NOMO-1 treated with DMSO at 0.1 percent for 48 hours (cell line): ENCODE results near the gene EDC4.
"Not testable (repeated sequence)": the region's sequence is repeated elsewhere in the genome, so short reads cannot be mapped to it uniquely, and the experiment has no call there.

Experiments
- DNase-seq: peaks from one replicate; lab custom pipeline; 2025; ENCODE audit not compliant: unreplicated experiment; lab: John Stamatoyannopoulos, UW

Gene EDC4, protein sequence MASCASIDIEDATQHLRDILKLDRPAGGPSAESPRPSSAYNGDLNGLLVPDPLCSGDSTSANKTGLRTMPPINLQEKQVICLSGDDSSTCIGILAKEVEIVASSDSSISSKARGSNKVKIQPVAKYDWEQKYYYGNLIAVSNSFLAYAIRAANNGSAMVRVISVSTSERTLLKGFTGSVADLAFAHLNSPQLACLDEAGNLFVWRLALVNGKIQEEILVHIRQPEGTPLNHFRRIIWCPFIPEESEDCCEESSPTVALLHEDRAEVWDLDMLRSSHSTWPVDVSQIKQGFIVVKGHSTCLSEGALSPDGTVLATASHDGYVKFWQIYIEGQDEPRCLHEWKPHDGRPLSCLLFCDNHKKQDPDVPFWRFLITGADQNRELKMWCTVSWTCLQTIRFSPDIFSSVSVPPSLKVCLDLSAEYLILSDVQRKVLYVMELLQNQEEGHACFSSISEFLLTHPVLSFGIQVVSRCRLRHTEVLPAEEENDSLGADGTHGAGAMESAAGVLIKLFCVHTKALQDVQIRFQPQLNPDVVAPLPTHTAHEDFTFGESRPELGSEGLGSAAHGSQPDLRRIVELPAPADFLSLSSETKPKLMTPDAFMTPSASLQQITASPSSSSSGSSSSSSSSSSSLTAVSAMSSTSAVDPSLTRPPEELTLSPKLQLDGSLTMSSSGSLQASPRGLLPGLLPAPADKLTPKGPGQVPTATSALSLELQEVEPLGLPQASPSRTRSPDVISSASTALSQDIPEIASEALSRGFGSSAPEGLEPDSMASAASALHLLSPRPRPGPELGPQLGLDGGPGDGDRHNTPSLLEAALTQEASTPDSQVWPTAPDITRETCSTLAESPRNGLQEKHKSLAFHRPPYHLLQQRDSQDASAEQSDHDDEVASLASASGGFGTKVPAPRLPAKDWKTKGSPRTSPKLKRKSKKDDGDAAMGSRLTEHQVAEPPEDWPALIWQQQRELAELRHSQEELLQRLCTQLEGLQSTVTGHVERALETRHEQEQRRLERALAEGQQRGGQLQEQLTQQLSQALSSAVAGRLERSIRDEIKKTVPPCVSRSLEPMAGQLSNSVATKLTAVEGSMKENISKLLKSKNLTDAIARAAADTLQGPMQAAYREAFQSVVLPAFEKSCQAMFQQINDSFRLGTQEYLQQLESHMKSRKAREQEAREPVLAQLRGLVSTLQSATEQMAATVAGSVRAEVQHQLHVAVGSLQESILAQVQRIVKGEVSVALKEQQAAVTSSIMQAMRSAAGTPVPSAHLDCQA (N-terminal part only)

GRCh38 chr16:67872631-67873434, at the start of gene EDC4:
Gene EDC4, plus strand, starts transcription at chr16:67873052. Its CDS starts 210 bp downstream, at chr16:67873262.
- DNase-seq: peak; percentile 65

DNA sequence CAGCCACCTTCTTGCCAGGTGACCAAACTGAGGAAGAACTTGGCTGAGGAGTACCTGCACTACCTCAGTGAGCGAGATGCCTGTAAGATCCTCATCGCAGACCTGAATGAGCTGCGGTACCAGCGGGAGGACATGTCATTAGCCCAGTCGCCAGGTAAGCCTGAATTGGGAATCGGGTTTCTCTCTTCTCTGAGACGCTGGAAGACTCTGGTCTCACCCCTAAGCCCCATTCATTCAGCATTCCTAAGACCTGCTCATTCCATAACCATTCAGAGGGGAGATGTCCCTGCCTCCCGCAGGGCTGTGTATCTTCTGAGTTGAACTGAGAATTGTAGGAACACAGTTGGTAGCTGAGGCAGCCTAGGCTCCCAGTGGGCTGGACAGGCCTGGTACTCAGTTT, 47.7 kb upstream of the EDC4 start:
- DNase-seq: no peak

- DNase-seq: no peak
Measured at GRCh38 chr16:67825906-67826305, 46.9 kb upstream of the EDC4 start.

- DNase-seq: no peak
Measured at GRCh38 chr16:67828651-67829050, 44.2 kb upstream of the EDC4 start.

DNA sequence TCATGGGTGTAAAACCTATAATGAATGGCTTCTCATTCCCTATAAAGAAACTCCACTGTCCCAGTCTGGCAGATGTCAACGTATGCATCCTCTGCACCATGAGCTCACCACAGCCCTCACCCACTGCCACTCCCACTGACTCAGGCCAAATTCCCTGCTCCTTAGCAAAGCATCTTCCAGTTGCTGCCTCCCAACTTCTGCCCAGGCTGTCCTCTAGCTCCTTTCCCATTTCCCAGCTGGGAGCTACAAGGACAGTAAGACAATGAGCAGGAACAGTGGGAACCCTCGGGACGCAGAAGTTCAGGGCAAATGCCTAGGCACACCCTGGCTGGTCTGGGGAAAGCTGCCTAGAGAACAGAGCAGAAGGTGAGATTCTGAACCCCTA, 39.8 kb upstream of the EDC4 start:
- no peak for DNase-seq

DNA sequence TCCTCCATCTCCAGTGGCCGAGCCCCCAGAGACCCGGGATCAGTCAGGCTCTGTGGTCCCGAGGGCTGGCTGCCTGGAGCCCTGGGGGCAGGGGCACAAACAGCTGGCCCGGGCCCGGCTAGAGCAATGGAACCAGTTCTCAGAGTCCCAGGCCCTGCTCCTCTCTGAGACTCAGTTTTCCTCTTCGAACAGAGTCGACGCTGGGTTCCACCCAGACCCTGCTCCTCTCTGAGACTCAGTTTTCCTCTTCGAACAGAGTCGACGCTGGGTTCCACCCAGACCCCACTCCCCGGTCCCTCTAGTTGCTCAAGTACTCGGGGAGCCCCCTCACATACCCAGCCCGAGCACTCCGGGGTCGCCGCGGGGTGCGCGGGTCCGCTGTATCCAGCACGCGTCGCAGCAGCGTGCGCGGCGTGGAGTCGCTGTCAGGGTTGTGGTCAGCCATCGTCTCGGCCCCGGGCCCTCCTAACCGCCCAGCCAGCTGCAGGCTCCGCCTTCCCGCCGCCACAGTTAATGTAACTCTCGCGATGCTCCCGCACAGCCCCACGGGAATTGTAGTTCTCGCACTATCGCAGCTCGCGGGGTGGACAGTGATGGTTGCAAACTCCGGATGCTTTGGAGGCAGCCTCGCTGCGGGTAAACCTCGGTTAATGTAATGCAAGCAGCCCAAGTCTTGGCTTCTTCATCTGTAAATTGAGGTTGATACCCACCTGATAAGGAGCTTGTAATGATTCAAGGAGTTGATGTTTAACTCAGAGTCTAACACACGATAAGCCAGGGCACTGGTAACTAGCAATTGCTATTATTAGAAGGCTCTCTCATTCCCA, 39.2 kb upstream of the EDC4 start:
- peak; percentile 90 for DNase-seq

GRCh38 chr16:67834242-67834614, 38.6 kb upstream of the EDC4 start:
- DNase-seq: no peak

- DNase-seq: not testable (repeated sequence)
Measured at GRCh38 chr16:67837190-67837589, 35.7 kb upstream of the EDC4 start.

- DNase-seq: no peak
Measured at GRCh38 chr16:67837811-67838210, 35.0 kb upstream of the EDC4 start.

- DNase-seq: no peak
Measured at GRCh38 chr16:67841198-67841815, 31.5 kb upstream of the EDC4 start.

GRCh38 chr16:67841816-67842508, 30.9 kb upstream of the EDC4 start, which contains the start of gene THAP11:
Gene THAP11, plus strand, starts transcription at chr16:67842320. Its CDS starts 235 bp downstream, at chr16:67842555.
- DNase-seq: peak; percentile 95

- DNase-seq: peak; percentile 60
Measured at GRCh38 chr16:67842509-67843342, 30.1 kb upstream of the EDC4 start.

DNA sequence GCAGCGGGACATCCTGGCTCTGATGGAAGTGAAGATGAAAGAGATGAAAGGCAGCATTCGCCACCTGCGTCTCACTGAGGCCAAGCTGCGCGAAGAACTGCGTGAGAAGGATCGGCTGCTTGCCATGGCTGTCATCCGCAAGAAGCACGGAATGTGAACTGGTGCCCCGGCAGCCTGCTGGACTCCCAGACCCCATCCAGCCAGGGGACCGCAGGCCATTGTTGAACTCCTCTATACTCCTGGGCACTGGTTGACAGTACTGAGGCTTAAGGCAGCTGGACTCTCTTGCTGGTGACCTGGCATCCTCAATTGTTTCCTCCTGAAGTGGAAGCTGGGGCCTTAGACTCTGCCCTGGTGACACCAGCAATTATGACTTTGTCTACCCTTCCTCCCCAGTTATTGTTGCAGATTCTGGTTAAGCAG, 29.5 kb upstream of the EDC4 start:
- no peak for DNase-seq

DNA sequence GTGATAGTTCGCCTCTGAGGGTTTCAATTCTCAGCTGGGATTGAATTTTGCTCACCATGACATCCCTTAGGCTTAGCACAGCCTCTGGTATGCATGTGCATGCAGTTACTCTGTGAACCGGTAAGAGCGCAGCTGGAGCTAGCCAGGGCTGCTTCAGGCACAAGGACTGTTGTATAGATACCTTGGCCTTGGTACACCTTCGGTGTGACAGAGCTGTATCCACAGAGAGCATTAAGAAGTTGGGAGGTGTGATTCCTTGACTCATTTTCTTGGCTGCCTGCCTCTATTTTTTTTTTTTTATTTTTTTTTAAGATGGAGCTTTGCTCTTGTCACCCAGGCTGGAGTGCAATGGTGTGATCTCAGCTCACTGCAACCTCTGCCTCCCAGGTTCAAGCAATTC, 28.4 kb upstream of the EDC4 start:
- DNase-seq: no peak

DNA sequence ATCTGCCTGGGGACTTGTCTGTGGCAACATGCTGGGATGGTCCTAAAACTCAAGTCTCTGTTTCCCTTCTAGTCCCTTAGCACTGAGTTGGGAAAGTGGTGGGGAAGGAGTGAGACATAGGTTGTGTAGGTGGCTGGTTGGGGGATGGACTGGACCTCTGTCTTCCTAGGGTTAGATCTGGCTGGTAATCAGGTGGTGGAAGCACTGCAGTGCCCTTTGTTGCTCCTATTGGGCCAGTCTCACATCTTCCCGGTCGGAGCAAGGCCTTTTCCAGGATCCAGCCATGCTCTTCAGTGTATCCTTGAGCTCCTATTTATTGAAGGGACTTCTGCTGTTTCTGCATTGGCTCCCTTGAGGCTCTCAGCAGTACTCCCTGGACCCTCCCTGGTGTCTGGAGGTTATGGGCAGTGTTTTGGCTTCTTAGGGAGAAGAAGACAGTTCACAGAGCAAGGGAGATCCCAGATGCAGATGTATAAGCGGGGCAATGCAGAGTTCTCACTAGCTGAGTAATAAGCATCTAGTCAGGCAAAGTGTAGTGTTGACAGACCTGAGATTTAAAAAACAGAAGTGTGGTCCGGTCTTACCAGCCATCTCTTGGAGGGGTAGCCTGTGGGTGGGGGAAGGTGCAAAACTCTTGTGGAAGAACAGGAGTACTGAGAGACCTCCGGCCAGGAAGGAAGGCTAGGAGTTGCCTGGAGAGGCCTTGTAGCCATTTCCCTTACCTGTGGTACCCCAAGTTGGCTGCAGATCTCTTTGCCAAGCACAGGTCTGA, 27.4 kb upstream of the EDC4 start:
- DNase-seq: peak; percentile 22

DNA sequence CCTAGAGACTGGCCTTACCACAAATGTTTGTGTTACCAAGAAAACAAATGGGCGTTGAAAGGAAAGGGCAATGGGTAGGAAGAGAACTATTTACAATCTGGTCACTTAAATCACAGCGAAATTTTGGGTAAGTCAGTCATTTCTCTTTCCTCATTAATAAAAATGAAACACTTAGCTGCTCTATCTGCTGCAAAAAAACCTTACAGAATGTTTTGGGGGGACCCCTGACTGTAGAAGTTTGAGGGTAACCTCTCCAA, 26.9 kb upstream of the EDC4 start:
- DNase-seq: no peak
